Measurements from ENCODE around the gene HOXB8.

HOXB8 gene

DNA sequence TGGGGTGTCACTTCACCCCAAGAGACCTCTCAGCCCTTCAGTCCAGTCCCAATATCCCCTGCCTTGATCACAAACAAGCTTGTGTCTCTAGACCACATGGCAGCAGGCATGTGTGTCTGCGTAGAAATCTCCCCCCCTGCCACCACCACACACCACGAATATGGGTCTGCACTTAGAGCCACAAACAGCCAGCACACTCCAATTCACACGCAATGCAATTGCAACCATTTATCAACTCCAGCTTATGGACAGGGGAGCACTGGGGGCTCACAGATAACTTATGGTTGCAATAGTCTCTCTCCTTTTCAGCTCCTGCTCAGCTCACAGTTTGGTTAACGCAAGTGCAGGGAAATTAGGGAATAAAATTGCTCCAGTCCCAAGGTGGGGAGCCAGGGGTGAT, 8.5 kb upstream of the HOXB8 start:
- Histone ChIP-seq H3K4me1 (ENCODE audit: low read length) (no peaks in the 10 kb centered on the region), H3F3A (ENCODE audit: insufficient read depth, low read length) (no peaks in the 10 kb centered on the region), H3K9me2 (replicated peaks; ENCODE audit: insufficient read depth, low read length) (no peaks in the 10 kb centered on the region), H3K36me3 (replicated peaks; ENCODE audit: insufficient read depth, low read length) (no peaks in the 10 kb centered on the region), H3K9me3 (replicated peaks; ENCODE audit: insufficient read depth, low read length) (no peaks in the 10 kb centered on the region), H3K27ac (ENCODE audit: low read length) (no peak overlapping the region), H3K79me2 (ENCODE audit: low read length) (no peaks in the 10 kb centered on the region), H2AFZ (ENCODE audit: low read length) (no peak overlapping the region), H4K20me1 (ENCODE audit: insufficient read depth, low read length) (no peaks in the 10 kb centered on the region), H3K4me2 (ENCODE audit: low read depth, low read length) (no peak overlapping the region), H3K9ac (ENCODE audit: low read length) (no peak overlapping the region), H3K27me3 (replicated peaks; ENCODE audit: insufficient read depth, low read length) (peaks cover 92% of the 10 kb centered on the region), H3K4me3 (ENCODE audit: low read length) (no peak overlapping the region)
- DNase-seq = no peak
- no peak for TF ChIP-seq EZH2 (optimal IDR thresholded peaks at IDR 0.05; ENCODE audit: low read depth, low read length)
- TF ChIP-seq EZH2phosphoT487 (IDR thresholded peaks at IDR 0.05; ENCODE audit: low read length) = no peak
- TF ChIP-seq, protein P1, sequence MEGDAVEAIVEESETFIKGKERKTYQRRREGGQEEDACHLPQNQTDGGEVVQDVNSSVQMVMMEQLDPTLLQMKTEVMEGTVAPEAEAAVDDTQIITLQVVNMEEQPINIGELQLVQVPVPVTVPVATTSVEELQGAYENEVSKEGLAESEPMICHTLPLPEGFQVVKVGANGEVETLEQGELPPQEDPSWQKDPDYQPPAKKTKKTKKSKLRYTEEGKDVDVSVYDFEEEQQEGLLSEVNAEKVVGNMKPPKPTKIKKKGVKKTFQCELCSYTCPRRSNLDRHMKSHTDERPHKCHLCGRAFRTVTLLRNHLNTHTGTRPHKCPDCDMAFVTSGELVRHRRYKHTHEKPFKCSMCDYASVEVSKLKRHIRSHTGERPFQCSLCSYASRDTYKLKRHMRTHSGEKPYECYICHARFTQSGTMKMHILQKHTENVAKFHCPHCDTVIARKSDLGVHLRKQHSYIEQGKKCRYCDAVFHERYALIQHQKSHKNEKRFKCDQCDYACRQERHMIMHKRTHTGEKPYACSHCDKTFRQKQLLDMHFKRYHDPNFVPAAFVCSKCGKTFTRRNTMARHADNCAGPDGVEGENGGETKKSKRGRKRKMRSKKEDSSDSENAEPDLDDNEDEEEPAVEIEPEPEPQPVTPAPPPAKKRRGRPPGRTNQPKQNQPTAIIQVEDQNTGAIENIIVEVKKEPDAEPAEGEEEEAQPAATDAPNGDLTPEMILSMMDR (IDR thresholded peaks at IDR 0.05; ENCODE audit: low read length) = no peak

GRCh38 chr17:48622857-48623256, 7.8 kb upstream of the HOXB8 start:
- Histone ChIP-seq H3K9me3 (replicated peaks; ENCODE audit: insufficient read depth, low read length) (no peaks in the 10 kb centered on the region), H2AFZ (ENCODE audit: low read length) (no peak overlapping the region), H3K9me2 (replicated peaks; ENCODE audit: insufficient read depth, low read length) (no peaks in the 10 kb centered on the region), H4K20me1 (ENCODE audit: insufficient read depth, low read length) (no peaks in the 10 kb centered on the region), H3F3A (ENCODE audit: insufficient read depth, low read length) (no peaks in the 10 kb centered on the region), H3K79me2 (ENCODE audit: low read length) (no peaks in the 10 kb centered on the region), H3K9ac (ENCODE audit: low read length) (no peak overlapping the region), H3K4me1 (ENCODE audit: low read length) (no peaks in the 10 kb centered on the region), H3K27me3 (replicated peaks; ENCODE audit: insufficient read depth, low read length) (peaks cover 91% of the 10 kb centered on the region), H3K4me2 (ENCODE audit: low read depth, low read length) (no peak overlapping the region), H3K36me3 (replicated peaks; ENCODE audit: insufficient read depth, low read length) (no peaks in the 10 kb centered on the region), H3K4me3 (ENCODE audit: low read length) (no peak overlapping the region), H3K27ac (ENCODE audit: low read length) (no peak overlapping the region)
- TF ChIP-seq, protein P1 (IDR thresholded peaks at IDR 0.05; ENCODE audit: low read length) = no peak
- TF ChIP-seq EZH2 (optimal IDR thresholded peaks at IDR 0.05; ENCODE audit: low read depth, low read length) (no peak), EZH2phosphoT487 (IDR thresholded peaks at IDR 0.05; ENCODE audit: low read length) (no peak)
- DNase-seq = no peak

DNA sequence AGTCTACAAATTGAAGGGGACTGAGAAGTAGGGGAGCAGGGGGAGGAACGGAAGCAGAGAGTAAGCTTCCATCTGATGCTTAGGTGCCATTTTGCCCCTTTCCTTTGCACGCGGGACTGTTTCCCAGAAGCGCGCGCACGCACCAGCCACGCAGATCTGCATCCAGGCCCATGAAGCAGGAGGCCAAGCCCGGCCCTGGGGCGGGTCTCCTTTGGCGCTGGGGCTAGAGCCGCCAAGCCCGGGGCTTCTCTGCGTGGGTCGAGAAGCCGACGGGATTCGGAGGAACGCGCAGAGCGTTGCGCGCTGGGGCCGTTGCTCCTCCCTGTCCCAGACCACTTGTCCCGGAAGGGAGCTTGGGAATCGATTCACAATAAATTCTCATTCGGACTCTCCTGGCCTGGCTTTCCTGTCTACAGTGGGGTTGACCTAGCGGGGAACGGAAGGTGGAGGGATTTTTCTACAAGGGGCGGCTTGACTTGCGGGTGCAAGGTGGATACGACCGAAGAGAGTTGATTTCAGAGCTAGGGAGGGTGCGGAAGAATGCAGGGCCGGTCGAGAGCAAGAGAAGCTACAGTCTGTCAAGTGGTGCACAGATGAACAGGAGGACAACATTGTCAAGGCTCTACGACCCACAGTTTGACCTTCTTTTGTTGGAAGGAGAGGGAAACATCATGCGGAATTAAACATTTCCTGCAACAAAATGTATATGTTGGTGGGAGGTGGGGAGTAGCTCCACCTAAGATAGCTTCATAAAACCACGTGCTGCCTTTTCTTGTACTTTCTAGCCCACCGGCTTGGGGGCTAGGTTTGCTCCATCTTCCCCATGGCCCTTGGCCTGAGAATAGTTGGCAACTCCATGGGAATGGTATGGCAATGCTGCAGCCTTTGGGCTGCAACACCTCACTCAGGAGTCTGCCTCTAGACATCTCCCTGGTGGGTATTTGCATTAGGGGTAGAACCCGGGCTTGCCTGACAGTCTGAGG, 6.6 kb upstream of the HOXB8 start:
- H3K79me2 ChIP-seq (ENCODE audit: low read length) = no peaks in the 10 kb centered on the region
- H3K36me3 ChIP-seq (replicated peaks; ENCODE audit: insufficient read depth, low read length) = no peaks in the 10 kb centered on the region
- H3F3A ChIP-seq (ENCODE audit: insufficient read depth, low read length) = no peaks in the 10 kb centered on the region
- H3K9me3 ChIP-seq (replicated peaks; ENCODE audit: insufficient read depth, low read length) = no peaks in the 10 kb centered on the region
- H4K20me1 ChIP-seq (ENCODE audit: insufficient read depth, low read length) = no peaks in the 10 kb centered on the region
- no peak overlapping the region for H3K4me2 ChIP-seq (ENCODE audit: low read depth, low read length)
- TF ChIP-seq EZH2 (optimal IDR thresholded peaks at IDR 0.05; ENCODE audit: low read depth, low read length) (no peak), EZH2phosphoT487 (IDR thresholded peaks at IDR 0.05; ENCODE audit: low read length) (no peak)
- TF ChIP-seq, protein P1 (IDR thresholded peaks at IDR 0.05; ENCODE audit: low read length) = no peak
- no peak overlapping the region for H3K4me3 ChIP-seq (ENCODE audit: low read length)
- no peak overlapping the region for H3K27ac ChIP-seq (ENCODE audit: low read length)
- peaks cover 91% of the 10 kb centered on the region for H3K27me3 ChIP-seq (replicated peaks; ENCODE audit: insufficient read depth, low read length)
- no peaks in the 10 kb centered on the region for H3K9me2 ChIP-seq (replicated peaks; ENCODE audit: insufficient read depth, low read length)
- no peak for DNase-seq
- no peak overlapping the region for H2AFZ ChIP-seq (ENCODE audit: low read length)
- no peaks in the 10 kb centered on the region for H3K4me1 ChIP-seq (ENCODE audit: low read length)
- no peak overlapping the region for H3K9ac ChIP-seq (ENCODE audit: low read length)
